GM12878 (cell line): ENCODE measurements around the gene ESR1. TPM values are rescaled to one million over a fixed set of nuclear protein-coding genes. Genes with fewer than 3 reads are reported as not detected.

Experiments
- EGR1 ChIP-seq, 2 experiments: IDR thresholded peaks; 1 replicate in 1 of 2; 2 replicates in 1 of 2; pipeline ENCODE4 v1.6.1; 2011 to 2012; ENCODE audit warnings: low read depth in 2 of 2, low read length in 2 of 2, borderline replicate concordance in 1 of 2, mild to moderate bottlenecking in 1 of 2, moderate library complexity in 1 of 2
- PAX5 ChIP-seq: IDR thresholded peaks from 2 replicates; pipeline ENCODE4 v1.6.1; 2011; ENCODE audit warnings: low read depth, low read length, borderline replicate concordance
- RAD21 ChIP-seq: IDR thresholded peaks from 2 replicates; pipeline ENCODE4 v1.6.1; 2011; ENCODE audit warnings: mild to moderate bottlenecking, low read depth, low read length, moderate library complexity; ENCODE audit not compliant: insufficient read depth
- SMC3 ChIP-seq: IDR thresholded peaks from 2 replicates; pipeline ENCODE4 v1.6.1; 2011; ENCODE audit warnings: low read length, improper control_type of control experiment, borderline replicate concordance
- STAT1 ChIP-seq: fragments of 450-650 bp; conservative IDR thresholded peaks from 2 replicates; pipeline ENCODE4 v1.6.1; 2014; ENCODE audit warnings: antibody characterized with exemption, mild to moderate bottlenecking
- TBL1XR1 ChIP-seq: IDR thresholded peaks from 2 replicates; pipeline ENCODE4 v1.6.1; 2012; ENCODE audit warnings: low read depth, low read length, improper control_type of control experiment
- polyA plus RNA-seq, 11 experiments: library from polyadenylated mRNA; depleted of rRNA in 4 of 11; unstranded in 6 of 11; stranded (reverse) in 5 of 11; fragments of >200 nt; fragmentation: Nextera tagmentation in 4 of 11; fragmentation: Illumina TruSeq in 1 of 11; extraction: Ambion mirVana in 4 of 11; extraction: Trizol in 1 of 11; gene quantifications; 1 replicate in 1 of 11; 2 replicates in 10 of 11; pipeline versions ENCODE4 v1.2.1 to v1.2.3, GENCODE V29; 2011 to 2016; ENCODE audit warnings: inconsistent platforms in 2 of 11, missing spikeins in 2 of 11, low read depth in 1 of 11
- total RNA-seq, 4 experiments: library from RNA; depleted of rRNA in 3 of 4; stranded (reverse); fragments of >200 nt in 3 of 4; fragmentation: Illumina TruSeq in 1 of 4; extraction: Trizol in 1 of 4; gene quantifications; 2 replicates each; pipeline versions ENCODE4 v1.2.1 to v1.2.3, GENCODE V29; 2013 to 2021
- TF ChIP-seq, protein P1 (sequence below): IDR thresholded peaks from 2 replicates; pipeline ENCODE4 v1.6.1; 2011; ENCODE audit warnings: mild to moderate bottlenecking, low read depth, low read length, moderate library complexity; ENCODE audit not compliant: insufficient replicate concordance
- TF ChIP-seq, protein P2 (sequence below): IDR thresholded peaks from 2 replicates; pipeline ENCODE4 v1.6.1; 2012; ENCODE audit warnings: low read length, inconsistent platforms
- TF ChIP-seq, protein P3 (sequence below): IDR thresholded peaks from 2 replicates; pipeline ENCODE4 v1.6.1; 2011; ENCODE audit warnings: borderline replicate concordance, low read depth, mild to moderate bottlenecking, moderate library complexity, mixed read lengths, low read length; ENCODE audit not compliant: insufficient read depth; ENCODE audit errors: extremely low read length
- TF ChIP-seq, protein P4 (sequence below), 3 experiments: IDR thresholded peaks in 2 of 3; conservative IDR thresholded peaks in 1 of 3; 2 replicates each; pipeline ENCODE4 v1.5.1; 2011; ENCODE audit warnings: low read depth in 3 of 3, low read length in 3 of 3, mild to moderate bottlenecking in 3 of 3, control low read depth in 2 of 3, moderate library complexity in 2 of 3, inconsistent platforms in 1 of 3, mixed read lengths in 1 of 3; ENCODE audit not compliant: control insufficient read depth in 2 of 3, insufficient read depth in 1 of 3; ENCODE audit errors: extremely low read depth in 1 of 3

ESR1 gene
- total and polyA plus RNA-seq, 10 of the 15 experiments (the other 5 are each of a cell fraction or from before 2014, with no cell fraction given) = 0.03 to 0.51 (median 0.21) TPM; not detected in 4

DNA sequence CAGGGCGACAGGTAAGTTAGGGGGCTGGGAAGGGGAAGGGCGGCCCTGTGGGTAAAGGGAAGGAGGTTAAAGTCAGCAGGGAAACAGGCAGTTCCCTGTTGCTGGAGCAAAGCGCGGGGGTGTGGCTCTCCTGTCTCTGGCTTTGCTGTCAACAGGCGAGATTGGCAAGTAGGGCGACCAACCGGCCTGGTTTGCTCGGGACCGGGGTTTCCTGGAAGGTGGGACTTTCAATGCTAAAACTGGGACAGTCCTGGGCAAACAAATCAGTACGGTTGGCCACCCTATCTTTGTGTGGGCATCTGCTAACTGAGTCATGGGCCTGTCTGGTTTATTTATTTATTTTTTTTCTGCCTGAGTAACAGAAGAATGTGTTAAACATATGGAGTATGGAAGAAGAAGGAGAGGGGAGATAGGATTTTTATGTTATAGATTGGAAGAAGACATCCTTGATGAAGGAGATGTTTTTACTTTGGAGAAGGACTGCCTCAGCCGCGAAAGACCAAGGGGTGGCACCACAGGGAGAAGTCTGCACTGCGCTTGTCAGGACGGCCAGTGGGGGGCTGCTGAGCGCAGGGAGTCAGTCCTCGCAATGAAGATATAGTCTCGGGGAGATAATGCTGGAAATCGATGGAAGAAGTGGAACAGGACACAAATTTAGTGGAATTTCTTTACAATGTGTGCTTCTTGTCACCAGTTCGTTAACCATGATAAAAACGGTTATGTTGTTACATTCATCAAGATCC is 43.4 kb upstream of the ESR1 start (continued):
- TF ChIP-seq, protein P1, sequence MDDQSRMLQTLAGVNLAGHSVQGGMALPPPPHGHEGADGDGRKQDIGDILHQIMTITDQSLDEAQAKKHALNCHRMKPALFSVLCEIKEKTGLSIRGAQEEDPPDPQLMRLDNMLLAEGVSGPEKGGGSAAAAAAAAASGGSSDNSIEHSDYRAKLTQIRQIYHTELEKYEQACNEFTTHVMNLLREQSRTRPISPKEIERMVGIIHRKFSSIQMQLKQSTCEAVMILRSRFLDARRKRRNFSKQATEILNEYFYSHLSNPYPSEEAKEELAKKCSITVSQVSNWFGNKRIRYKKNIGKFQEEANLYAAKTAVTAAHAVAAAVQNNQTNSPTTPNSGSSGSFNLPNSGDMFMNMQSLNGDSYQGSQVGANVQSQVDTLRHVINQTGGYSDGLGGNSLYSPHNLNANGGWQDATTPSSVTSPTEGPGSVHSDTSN = peak; percentile 40
- TF ChIP-seq, protein P2, sequence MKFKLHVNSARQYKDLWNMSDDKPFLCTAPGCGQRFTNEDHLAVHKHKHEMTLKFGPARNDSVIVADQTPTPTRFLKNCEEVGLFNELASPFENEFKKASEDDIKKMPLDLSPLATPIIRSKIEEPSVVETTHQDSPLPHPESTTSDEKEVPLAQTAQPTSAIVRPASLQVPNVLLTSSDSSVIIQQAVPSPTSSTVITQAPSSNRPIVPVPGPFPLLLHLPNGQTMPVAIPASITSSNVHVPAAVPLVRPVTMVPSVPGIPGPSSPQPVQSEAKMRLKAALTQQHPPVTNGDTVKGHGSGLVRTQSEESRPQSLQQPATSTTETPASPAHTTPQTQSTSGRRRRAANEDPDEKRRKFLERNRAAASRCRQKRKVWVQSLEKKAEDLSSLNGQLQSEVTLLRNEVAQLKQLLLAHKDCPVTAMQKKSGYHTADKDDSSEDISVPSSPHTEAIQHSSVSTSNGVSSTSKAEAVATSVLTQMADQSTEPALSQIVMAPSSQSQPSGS = no peak
- TF ChIP-seq PAX5 = no peak
- no peak for TF ChIP-seq EGR1 (IDR thresholded peaks at IDR 0.05; ENCODE audit: borderline replicate concordance in 1 of 2, low read depth in 2 of 2, low read length in 2 of 2)
- TF ChIP-seq SMC3 = peak; percentile 46; the same call in 1 of the 2 replicates
- TF ChIP-seq TBL1XR1 = no peak
- TF ChIP-seq, protein P3, sequence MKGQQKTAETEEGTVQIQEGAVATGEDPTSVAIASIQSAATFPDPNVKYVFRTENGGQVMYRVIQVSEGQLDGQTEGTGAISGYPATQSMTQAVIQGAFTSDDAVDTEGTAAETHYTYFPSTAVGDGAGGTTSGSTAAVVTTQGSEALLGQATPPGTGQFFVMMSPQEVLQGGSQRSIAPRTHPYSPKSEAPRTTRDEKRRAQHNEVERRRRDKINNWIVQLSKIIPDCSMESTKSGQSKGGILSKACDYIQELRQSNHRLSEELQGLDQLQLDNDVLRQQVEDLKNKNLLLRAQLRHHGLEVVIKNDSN = no peak
- TF ChIP-seq, protein P4, sequence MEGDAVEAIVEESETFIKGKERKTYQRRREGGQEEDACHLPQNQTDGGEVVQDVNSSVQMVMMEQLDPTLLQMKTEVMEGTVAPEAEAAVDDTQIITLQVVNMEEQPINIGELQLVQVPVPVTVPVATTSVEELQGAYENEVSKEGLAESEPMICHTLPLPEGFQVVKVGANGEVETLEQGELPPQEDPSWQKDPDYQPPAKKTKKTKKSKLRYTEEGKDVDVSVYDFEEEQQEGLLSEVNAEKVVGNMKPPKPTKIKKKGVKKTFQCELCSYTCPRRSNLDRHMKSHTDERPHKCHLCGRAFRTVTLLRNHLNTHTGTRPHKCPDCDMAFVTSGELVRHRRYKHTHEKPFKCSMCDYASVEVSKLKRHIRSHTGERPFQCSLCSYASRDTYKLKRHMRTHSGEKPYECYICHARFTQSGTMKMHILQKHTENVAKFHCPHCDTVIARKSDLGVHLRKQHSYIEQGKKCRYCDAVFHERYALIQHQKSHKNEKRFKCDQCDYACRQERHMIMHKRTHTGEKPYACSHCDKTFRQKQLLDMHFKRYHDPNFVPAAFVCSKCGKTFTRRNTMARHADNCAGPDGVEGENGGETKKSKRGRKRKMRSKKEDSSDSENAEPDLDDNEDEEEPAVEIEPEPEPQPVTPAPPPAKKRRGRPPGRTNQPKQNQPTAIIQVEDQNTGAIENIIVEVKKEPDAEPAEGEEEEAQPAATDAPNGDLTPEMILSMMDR (IDR thresholded peaks at IDR 0.05 in 2 of 3, conservative IDR thresholded peaks at IDR 0.05 in 1 of 3; ENCODE audit: control insufficient read depth in 2 of 3, extremely low read depth in 1 of 3, insufficient read depth in 1 of 3, low read depth in 3 of 3, low read length in 3 of 3) = peak; percentile 60 to 80 (median 75)
- no peak for TF ChIP-seq STAT1
- peak; percentile 53 for TF ChIP-seq RAD21
